Naive thymus-derived CD4-positive, alpha-beta T cell (primary cell): ENCODE results near the gene GLMN. TPM values are rescaled to one million over a fixed set of nuclear protein-coding genes. Genes with fewer than 3 reads are reported as not detected.
"Not testable (repeated sequence)": the region's sequence is repeated elsewhere in the genome, so short reads cannot be mapped to it uniquely, and the experiment has no call there.

Experiments
- ATAC-seq: fragments of 150-1000 bp; cut with Tn5 transposase; 2 replicates; pipeline ENCODE4 v1.10.0; 2021; ENCODE audit warnings: mild to moderate bottlenecking, moderate library complexity
- CTCF ChIA-PET: fragments of 350-600 bp; sonication (Branson Sonifier 250); formaldehyde crosslinking; loops from one replicate; lab custom pipeline; 2021; ENCODE audit warnings: antibody characterized with exemption; lab: Charles Lee
- POLR2A ChIA-PET: fragments of 350-600 bp; sonication (Branson Sonifier 250); formaldehyde crosslinking; loops from one replicate; lab custom pipeline; 2021; ENCODE audit warnings: antibody characterized with exemption, inconsistent platforms; lab: Charles Lee
- DNase-seq, 9 donors: peaks; one replicate each; pipeline versions ENCODE4 v3.0.0 to v3.0.0-alpha.2; 2020 to 2022; ENCODE audit warnings: mixed read lengths in 1 of 9
- H3K27ac ChIP-seq: one replicate; pipeline ENCODE4 v1.7.0; 2013; ENCODE audit warnings: mild to moderate bottlenecking, low read depth, low read length, moderate library complexity
- H3K27me3 ChIP-seq, 2 donors: one replicate each; pipeline ENCODE4 v1.7.0; 2013; ENCODE audit warnings: low read length in 2 of 2, mild to moderate bottlenecking in 2 of 2, moderate library complexity in 2 of 2; ENCODE audit not compliant: control insufficient read depth in 2 of 2, insufficient read depth in 2 of 2
- H3K36me3 ChIP-seq, 3 experiments: 1 replicate in 2 of 3; 2 replicates in 1 of 3; pipeline ENCODE4 v1.7.0; 2013; ENCODE audit warnings: low read length in 3 of 3, mild to moderate bottlenecking in 3 of 3, moderate library complexity in 1 of 3; ENCODE audit not compliant: insufficient read depth in 3 of 3, control insufficient read depth in 2 of 3
- H3K4me1 ChIP-seq, 2 donors: one replicate each; pipeline ENCODE4 v1.7.0; 2013; ENCODE audit warnings: low read length in 2 of 2, mild to moderate bottlenecking in 2 of 2, moderate library complexity in 1 of 2; ENCODE audit not compliant: control insufficient read depth in 2 of 2, insufficient read depth in 2 of 2
- H3K4me3 ChIP-seq: 2 replicates; pipeline ENCODE4 v1.7.0; 2013; ENCODE audit warnings: mild to moderate bottlenecking, low read length
- H3K9me3 ChIP-seq, 3 experiments: 1 replicate in 2 of 3; 2 replicates in 1 of 3; pipeline ENCODE4 v1.7.0; 2013; ENCODE audit warnings: low read length in 3 of 3; ENCODE audit not compliant: control insufficient read depth in 2 of 3
- H3K27ac Mint-ChIP-seq, 9 donors: one replicate each; pipeline ENCODE4 v1.8.0; 2020 to 2022; ENCODE audit warnings: mixed read lengths in 9 of 9, mild to moderate bottlenecking in 8 of 9, moderate library complexity in 5 of 9, inconsistent platforms in 2 of 9
- H3K27me3 Mint-ChIP-seq, 5 donors: one replicate each; pipeline ENCODE4 v1.8.0; 2021 to 2022; ENCODE audit warnings: mixed read lengths in 5 of 5, mild to moderate bottlenecking in 1 of 5
- H3K36me3 Mint-ChIP-seq, 5 donors: one replicate each; pipeline ENCODE4 v1.8.0; 2020 to 2022; ENCODE audit warnings: mixed read lengths in 5 of 5, mild to moderate bottlenecking in 3 of 5, inconsistent platforms in 1 of 5
- H3K4me1 Mint-ChIP-seq, 7 donors: one replicate each; pipeline ENCODE4 v1.8.0; 2020 to 2022; ENCODE audit warnings: mixed read lengths in 7 of 7, mild to moderate bottlenecking in 3 of 7, inconsistent platforms in 1 of 7
- H3K4me3 Mint-ChIP-seq, 10 donors: one replicate each; pipeline ENCODE4 v1.8.0; 2020 to 2022; ENCODE audit warnings: mild to moderate bottlenecking in 10 of 10, mixed read lengths in 10 of 10, moderate library complexity in 6 of 10, inconsistent platforms in 2 of 10
- H3K9me3 Mint-ChIP-seq, 11 donors: one replicate each; pipeline ENCODE4 v1.8.0; 2020 to 2022; ENCODE audit warnings: mixed read lengths in 11 of 11, mild to moderate bottlenecking in 4 of 11, inconsistent platforms in 1 of 11, moderate library complexity in 1 of 11
- intact Hi-C, 2 donors: fragments of 100-400 bp; cut with micrococcal nuclease; formaldehyde crosslinking; loops; one replicate each; pipeline ENCODE4 v1.15.1; 2023
- polyA plus RNA-seq, 2 donors: library from polyadenylated mRNA; unstranded; fragments of 300-500 nt; fragmentation: Illumina TruSeq; gene quantifications; one replicate each; pipeline ENCODE4 v1.2.3, GENCODE V29; 2021
- total RNA-seq, 6 experiments: library from RNA in 5 of 6; stranded (reverse) in 5 of 6; gene quantifications; 1 replicate in 5 of 6; 2 replicates in 1 of 6; pipeline ENCODE4 v1.2.3 and lab custom pipeline; 2021 to 2026

Gene GLMN
- total and polyA plus RNA-seq, 7 experiments from 2014 or later: 8.6 to 27.0 (median 13.9) TPM

DNA sequence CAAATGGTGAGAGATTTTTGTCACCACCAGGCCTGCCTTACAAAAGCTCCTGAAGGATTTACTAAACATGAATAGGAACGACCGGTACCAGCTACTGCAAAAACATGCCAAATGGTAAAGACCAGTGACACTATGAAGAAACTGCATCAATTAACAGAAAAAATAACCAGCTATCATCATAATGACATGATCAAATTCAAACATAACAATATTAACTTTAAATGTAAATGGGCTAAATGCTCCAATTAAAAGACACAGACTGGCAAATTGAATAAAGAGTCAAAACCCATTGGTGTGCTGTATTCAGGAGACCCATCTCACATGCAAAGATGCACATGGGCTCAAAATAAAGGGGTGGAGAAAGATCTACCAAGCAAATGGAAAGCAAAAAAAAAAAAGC, 17.4 kb downstream of the GLMN start:
- H3K4me3 ChIP-seq, POLR2A ChIA-PET, ATAC-seq, H3K27me3 ChIP-seq, DNase-seq, H3K4me3 Mint-ChIP-seq, H3K9me3 ChIP-seq, intact Hi-C loops, H3K27ac Mint-ChIP-seq, H3K4me1 ChIP-seq, CTCF ChIA-PET, H3K27ac ChIP-seq, H3K27me3 Mint-ChIP-seq: not testable (repeated sequence)
- Mint-ChIP-seq H3K36me3 (peaks cover 30 to 91% (median 78%) of the 10 kb centered on the region in 5 donors), H3K9me3 (peaks cover 0 to 16% (median 0%) of the 10 kb centered on the region in 11 donors), H3K4me1 (peaks cover 4 to 30% (median 24%) of the 10 kb centered on the region in 7 donors)
- H3K36me3 ChIP-seq: peaks cover 0 to 21% (median 6%) of the 10 kb centered on the region in 3 experiments

- H3K27me3 Mint-ChIP-seq, H3K4me3 Mint-ChIP-seq, DNase-seq, ATAC-seq, POLR2A ChIA-PET, H3K27ac ChIP-seq, intact Hi-C loops, H3K27ac Mint-ChIP-seq, H3K4me1 ChIP-seq, H3K9me3 ChIP-seq, H3K4me3 ChIP-seq, H3K27me3 ChIP-seq, CTCF ChIA-PET: not testable (repeated sequence)
- Mint-ChIP-seq H3K36me3 (peaks cover 37 to 86% (median 75%) of the 10 kb centered on the region in 5 donors), H3K9me3 (peaks cover 0 to 16% (median 0%) of the 10 kb centered on the region in 11 donors), H3K4me1 (peaks cover 4 to 34% (median 30%) of the 10 kb centered on the region in 7 donors)
- peaks cover 0 to 28% (median 6%) of the 10 kb centered on the region in 3 experiments for H3K36me3 ChIP-seq
Observed at GRCh38 chr1:92279781-92280180, 19.0 kb downstream of the GLMN start.

- ATAC-seq (no peak), DNase-seq (no peak)
- Histone ChIP-seq H3K27ac (no peak overlapping the region), H3K27me3 (no peaks in the 10 kb centered on the region), H3K36me3 (peaks cover 0 to 28% (median 6%) of the 10 kb centered on the region in 3 experiments), H3K4me3 (no peak overlapping the region), H3K4me1 (no peaks in the 10 kb centered on the region), H3K9me3 (no peaks in the 10 kb centered on the region)
- Mint-ChIP-seq H3K36me3 (peaks cover 29 to 76% (median 62%) of the 10 kb centered on the region in 5 donors), H3K27ac (no peak overlapping the region), H3K27me3 (no peaks in the 10 kb centered on the region), H3K4me3 (no peak overlapping the region), H3K9me3 (peaks cover 0 to 10% (median 0%) of the 10 kb centered on the region in 11 donors), H3K4me1 (peaks cover 2 to 27% (median 9%) of the 10 kb centered on the region in 7 donors)
- ChIA-PET POLR2A (interaction anchor here (0.6 kb wide), 1 partner anchor 38 kb away, joined by 3 read pairs; no protein-coding TSS in a partner anchor), CTCF (no interaction called here)
- intact Hi-C loops: no loop called here
Observed at GRCh38 chr1:92277105-92277723, 21.6 kb downstream of the GLMN start.

DNA sequence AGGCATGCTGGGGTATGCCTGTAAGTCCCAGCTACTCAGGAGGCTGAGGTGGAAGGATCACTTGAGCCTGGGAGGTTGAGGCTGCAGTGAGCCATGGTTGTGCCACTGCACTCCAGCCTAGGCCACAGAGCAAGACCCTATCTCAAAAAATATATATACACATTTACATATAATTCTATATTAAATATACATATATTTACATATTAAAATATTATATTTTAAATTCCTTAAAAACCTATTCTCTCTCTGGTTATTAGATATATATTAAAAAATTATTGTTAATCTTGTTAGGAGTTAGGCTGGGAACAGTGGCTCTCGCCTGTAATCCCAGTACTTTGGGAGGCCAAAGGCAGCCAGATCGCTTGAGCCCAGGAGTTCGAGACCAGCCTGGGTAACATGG, 22.7 kb downstream of the GLMN start:
- Histone ChIP-seq H3K36me3 (peaks cover 0 to 35% (median 6%) of the 10 kb centered on the region in 3 experiments), H3K9me3 (no peaks in the 10 kb centered on the region), H3K4me3 (no peak overlapping the region), H3K27ac (no peak overlapping the region), H3K27me3 (no peaks in the 10 kb centered on the region), H3K4me1 (no peaks in the 10 kb centered on the region)
- POLR2A ChIA-PET: no interaction called here
- no peak for ATAC-seq
- Mint-ChIP-seq H3K27me3 (no peaks in the 10 kb centered on the region), H3K36me3 (peaks cover 26 to 64% (median 52%) of the 10 kb centered on the region in 5 donors), H3K9me3 (peaks cover 0 to 4% (median 0%) of the 10 kb centered on the region in 11 donors), H3K4me3 (no peak overlapping the region), H3K4me1 (peaks cover 0 to 24% (median 6%) of the 10 kb centered on the region in 7 donors), H3K27ac (no peak overlapping the region)
- intact Hi-C loops: no loop called here
- CTCF ChIA-PET: no interaction called here
- DNase-seq: no peak

GRCh38 chr1:92274939-92275338, 23.8 kb downstream of the GLMN start:
- Histone ChIP-seq H3K27ac (no peak overlapping the region), H3K4me1 (no peaks in the 10 kb centered on the region), H3K36me3 (peaks cover 3 to 35% (median 6%) of the 10 kb centered on the region in 3 experiments), H3K4me3 (no peak overlapping the region), H3K27me3 (no peaks in the 10 kb centered on the region), H3K9me3 (no peaks in the 10 kb centered on the region)
- intact Hi-C loops: no loop called here
- Mint-ChIP-seq H3K9me3 (no peaks in the 10 kb centered on the region), H3K4me1 (peaks cover 0 to 24% (median 5%) of the 10 kb centered on the region in 7 donors), H3K27me3 (no peaks in the 10 kb centered on the region), H3K4me3 (no peak overlapping the region), H3K27ac (peak overlapping the region in 1 of 9 donors; percentile 39), H3K36me3 (peaks cover 21 to 60% (median 50%) of the 10 kb centered on the region in 5 donors)
- POLR2A ChIA-PET: no interaction called here
- ATAC-seq (no peak), DNase-seq (no peak)
- CTCF ChIA-PET: no interaction called here

DNA sequence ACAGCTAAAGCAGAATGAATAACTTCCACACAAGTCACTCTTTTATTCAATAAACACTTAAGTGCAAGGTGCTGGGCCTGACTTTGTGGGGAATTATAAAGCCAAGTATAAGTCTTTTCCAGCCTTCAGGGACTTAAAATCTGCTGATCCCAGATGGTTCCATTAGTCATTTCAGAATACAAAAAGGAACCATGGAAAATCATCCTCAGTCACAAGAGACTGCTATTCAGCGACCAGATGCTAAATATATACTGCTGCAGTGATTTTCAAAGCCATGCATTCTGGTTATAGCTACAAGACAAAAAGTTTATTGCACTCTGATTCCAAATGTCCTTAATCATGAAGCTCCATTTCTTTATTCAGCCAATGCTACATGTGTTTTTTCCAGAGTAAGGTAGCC, 25.7 kb downstream of the GLMN start:
- Histone ChIP-seq H3K9me3 (no peaks in the 10 kb centered on the region), H3K36me3 (peaks cover 3 to 27% (median 6%) of the 10 kb centered on the region in 3 experiments), H3K27ac (no peak overlapping the region), H3K4me1 (no peaks in the 10 kb centered on the region), H3K27me3 (no peaks in the 10 kb centered on the region), H3K4me3 (no peak overlapping the region)
- Mint-ChIP-seq H3K9me3 (no peaks in the 10 kb centered on the region), H3K27ac (no peak overlapping the region), H3K4me3 (no peak overlapping the region), H3K36me3 (peaks cover 19 to 61% (median 56%) of the 10 kb centered on the region in 5 donors), H3K27me3 (no peaks in the 10 kb centered on the region), H3K4me1 (peaks cover 0 to 19% (median 5%) of the 10 kb centered on the region in 7 donors)
- DNase-seq (no peak), ATAC-seq (no peak)
- intact Hi-C loops: loop anchor here in 1 of 2 donors (2.0 kb wide), 1 partner anchor 18 kb away; no protein-coding TSS in a partner anchor
- CTCF ChIA-PET: interaction anchor here (0.6 to 0.8 kb wide), 3 partner anchors 21 to 373 kb away, joined by 3 to 5 read pairs (median 4); no protein-coding TSS in a partner anchor
- POLR2A ChIA-PET: interaction anchor here (0.6 kb wide), 1 partner anchor 310 kb away, joined by 3 read pairs; no protein-coding TSS in a partner anchor
